HCT116 (cell line): ENCODE results near the gene CRYBA4. TPM values are rescaled to one million over a fixed set of nuclear protein-coding genes. Genes with fewer than 3 reads are reported as not detected.

Experiments
- ATAC-seq: fragments of 200-7000 bp; cut with Tn5 transposase; 2 replicates; pipeline ENCODE4 v1.9.1; 2020; ENCODE audit warnings: mild to moderate bottlenecking, moderate library complexity
- BruUV-seq: library from RNA; stranded (reverse); fragments of 400-500 nt; replicated peaks from 2 replicates; lab custom pipeline; 2021; lab: Mats Ljungman, UMichigan
- CTCF ChIA-PET: fragments of 300-600 bp; sonication (Branson Sonifier 250); formaldehyde crosslinking; loops from one replicate; lab custom pipeline; 2021; ENCODE audit warnings: antibody characterized with exemption; lab: Charles Lee
- POLR2A ChIA-PET: fragments of 300-600, 350-600 bp; sonication (Branson Sonifier 250); formaldehyde crosslinking; loops from one replicate; lab custom pipeline; 2021; ENCODE audit warnings: antibody characterized with exemption; lab: Charles Lee
- RAD21 ChIA-PET, 2 experiments: fragments of 300-600 bp; sonication (Branson Sonifier 250); formaldehyde crosslinking; loops; one replicate each; lab custom pipeline; 2023; ENCODE audit warnings: low total read pairs in 2 of 2; ENCODE audit not compliant: uncharacterized antibody in 2 of 2, unreplicated experiment in 2 of 2, low non-redundant PET in 1 of 2; lab: Charles Lee
- DNase-seq: peaks from one replicate; pipeline ENCODE4 v3.0.0-alpha.2; 2010; ENCODE audit warnings: low read depth, low spot score
- H2AFZ ChIP-seq: fragments of 200-600 bp; shearing (Covaris generic), sonication (generic); 2 replicates; pipeline ENCODE4 v1.6.1; 2017; ENCODE audit warnings: low read depth, mixed run types, mixed read lengths, antibody characterized with exemption, low read length; ENCODE audit not compliant: poor library complexity, severe bottlenecking
- H3K27ac ChIP-seq: 2 replicates; pipeline ENCODE4 v1.5.1; 2012; ENCODE audit warnings: low read depth, low read length
- H3K27me3 ChIP-seq: fragments of 200-600 bp; sonication (generic); 2 replicates; pipeline ENCODE4 v1.6.1; 2016; ENCODE audit warnings: mixed run types, low read length, mixed read lengths; ENCODE audit not compliant: insufficient read depth
- H3K36me3 ChIP-seq, 2 experiments: fragments of 200-500 bp in 1 of 2; fragments of 200-600 bp in 1 of 2; sonication (Bioruptor generic) in 1 of 2; sonication (generic) in 1 of 2; 2 replicates each; pipeline versions ENCODE4 v1.5.1 to v1.6.1; 2014 to 2016; ENCODE audit warnings: low read length in 2 of 2, inconsistent platforms in 1 of 2, mixed read lengths in 1 of 2, mixed run types in 1 of 2; ENCODE audit not compliant: insufficient read depth in 2 of 2, control insufficient read depth in 1 of 2
- H3K4me1 ChIP-seq, 2 experiments: fragments of 200-600 bp in 1 of 2; sonication (generic) in 1 of 2; 2 replicates each; pipeline versions ENCODE4 v1.5.1 to v1.6.1; 2012 to 2017; ENCODE audit warnings: low read length in 2 of 2, inconsistent platforms in 1 of 2, mild to moderate bottlenecking in 1 of 2, mixed read lengths in 1 of 2, mixed run types in 1 of 2, moderate library complexity in 1 of 2; ENCODE audit not compliant: insufficient read depth in 2 of 2, control insufficient read depth in 1 of 2
- H3K4me2 ChIP-seq: fragments of 200-600 bp; sonication (generic); 2 replicates; pipeline ENCODE4 v1.6.1; 2017; ENCODE audit warnings: mixed run types, low read length, mixed read lengths
- H3K4me3 ChIP-seq, 2 experiments: fragments of 200-600 bp in 1 of 2; sonication (generic) in 1 of 2; replicated peaks in 1 of 2; 2 replicates each; pipeline ENCODE4 v1.5.1; 2011 to 2016; ENCODE audit warnings: low read length in 2 of 2, control low read depth in 1 of 2, low read depth in 1 of 2, mild to moderate bottlenecking in 1 of 2, mixed read lengths in 1 of 2, mixed run types in 1 of 2
- H3K79me2 ChIP-seq: fragments of 200-600 bp; sonication (generic); 2 replicates; pipeline ENCODE4 v1.6.1; 2017; ENCODE audit warnings: mild to moderate bottlenecking, mixed run types, low read length, moderate library complexity, mixed read lengths; ENCODE audit not compliant: insufficient read depth
- H3K9ac ChIP-seq: fragments of 200-600 bp; sonication (generic); 2 replicates; pipeline ENCODE4 v1.6.1; 2016; ENCODE audit warnings: low read length, mixed read lengths
- H3K9me2 ChIP-seq: fragments of 200-600 bp; sonication (generic), shearing (Covaris generic); 2 replicates; pipeline ENCODE4 v1.6.1; 2017; ENCODE audit warnings: mixed run types, mild to moderate bottlenecking, moderate library complexity; ENCODE audit not compliant: insufficient read depth
- H3K9me3 ChIP-seq, 2 experiments: fragments of 200-500 bp in 1 of 2; fragments of 200-600 bp in 1 of 2; sonication (Bioruptor generic) in 1 of 2; sonication (generic) in 1 of 2; 2 replicates each; pipeline ENCODE4 v1.6.1; 2014 to 2017; ENCODE audit warnings: low read length in 2 of 2, mixed read lengths in 2 of 2, inconsistent platforms in 1 of 2, low read depth in 1 of 2, mild to moderate bottlenecking in 1 of 2, mixed run types in 1 of 2, moderate library complexity in 1 of 2; ENCODE audit not compliant: control insufficient read depth in 1 of 2, insufficient read depth in 1 of 2
- H4K20me1 ChIP-seq: fragments of 200-600 bp; sonication (generic), shearing (Covaris generic); 2 replicates; pipeline ENCODE4 v1.6.1; 2017; ENCODE audit warnings: mixed run types, mild to moderate bottlenecking, moderate library complexity; ENCODE audit not compliant: insufficient read depth
- CBX3 ChIP-seq: IDR thresholded peaks from 2 replicates; pipeline ENCODE4 v1.6.1; 2012; ENCODE audit warnings: low read depth
- EGR1 ChIP-seq: IDR thresholded peaks from 2 replicates; pipeline ENCODE4 v1.6.1; 2012; ENCODE audit warnings: low read depth
- EZH2 ChIP-seq: fragments of 200-600 bp; sonication (generic); IDR thresholded peaks from 2 replicates; pipeline ENCODE4 v1.6.1; 2017; ENCODE audit warnings: antibody characterized with exemption, mixed run types
- FOSL1 ChIP-seq: IDR thresholded peaks from 2 replicates; pipeline ENCODE4 v1.6.1; 2012; ENCODE audit warnings: low read depth
- POLR2A ChIP-seq: IDR thresholded peaks from 2 replicates; pipeline ENCODE4 v1.7.0; 2011; ENCODE audit warnings: borderline replicate concordance; ENCODE audit not compliant: insufficient read depth, insufficient read length; ENCODE audit errors: extremely low read depth
- POLR2AphosphoS5 ChIP-seq: IDR thresholded peaks from 2 replicates; pipeline ENCODE4 v1.6.1; 2011; ENCODE audit warnings: mild to moderate bottlenecking, low read depth, low read length, moderate library complexity
- REST ChIP-seq: IDR thresholded peaks from 2 replicates; pipeline ENCODE4 v1.6.1; 2012; ENCODE audit warnings: low read depth
- SIN3A ChIP-seq: IDR thresholded peaks from 2 replicates; pipeline ENCODE4 v1.6.1; 2012; ENCODE audit warnings: low read depth
- SRF ChIP-seq: IDR thresholded peaks from 2 replicates; pipeline ENCODE4 v1.6.1; 2012; ENCODE audit warnings: low read depth
- YY1 ChIP-seq: IDR thresholded peaks from 2 replicates; pipeline ENCODE4 v1.6.1; 2011; ENCODE audit warnings: low read length, low read depth, moderate library complexity, mild to moderate bottlenecking; ENCODE audit not compliant: insufficient replicate concordance; ENCODE audit errors: extremely low read depth
- ZFX ChIP-seq: fragments of 450-650 bp; IDR thresholded peaks from 2 replicates; pipeline ENCODE4 v1.6.1; 2017
- ZNF274 ChIP-seq: fragments of 200-500 bp; sonication (Bioruptor generic); IDR thresholded peaks from 2 replicates; pipeline ENCODE4 v1.6.1; 2014; ENCODE audit warnings: mild to moderate bottlenecking, low read depth, low read length, inconsistent platforms
- intact Hi-C: fragments of 100-400 bp; cut with micrococcal nuclease; formaldehyde crosslinking; loops from 2 replicates; pipeline ENCODE4 v1.10.0; 2022
- total RNA-seq: library from RNA; stranded (reverse); gene quantifications from one replicate; pipeline ENCODE4 v1.2.1, GENCODE V29; 2021; ENCODE audit not compliant: unreplicated experiment
- TF ChIP-seq, protein P1 (sequence below): IDR thresholded peaks from 2 replicates; pipeline ENCODE4 v1.6.1; 2011; ENCODE audit warnings: mild to moderate bottlenecking, low read length, moderate library complexity; ENCODE audit not compliant: insufficient replicate concordance; ENCODE audit errors: extremely low read depth
- TF ChIP-seq, protein P2 (sequence below), 3 experiments: fragments of 200-600 bp in 1 of 3; sonication (generic) in 1 of 3; IDR thresholded peaks in 2 of 3; conservative IDR thresholded peaks in 1 of 3; 2 replicates each; pipeline ENCODE4 v1.5.1; 2012 to 2017; ENCODE audit warnings: low read depth in 2 of 3, low read length in 2 of 3, antibody characterized with exemption in 1 of 3, borderline replicate concordance in 1 of 3, control low read depth in 1 of 3, mild to moderate bottlenecking in 1 of 3, mixed read lengths in 1 of 3, mixed run types in 1 of 3, moderate library complexity in 1 of 3; ENCODE audit not compliant: insufficient read depth in 1 of 3
- TF ChIP-seq, protein P3 (sequence below): IDR thresholded peaks from 2 replicates; pipeline ENCODE4 v1.6.1; 2012

CRYBA4 gene
- total RNA-seq, 1 experiment from 2014 or later: not detected

DNA sequence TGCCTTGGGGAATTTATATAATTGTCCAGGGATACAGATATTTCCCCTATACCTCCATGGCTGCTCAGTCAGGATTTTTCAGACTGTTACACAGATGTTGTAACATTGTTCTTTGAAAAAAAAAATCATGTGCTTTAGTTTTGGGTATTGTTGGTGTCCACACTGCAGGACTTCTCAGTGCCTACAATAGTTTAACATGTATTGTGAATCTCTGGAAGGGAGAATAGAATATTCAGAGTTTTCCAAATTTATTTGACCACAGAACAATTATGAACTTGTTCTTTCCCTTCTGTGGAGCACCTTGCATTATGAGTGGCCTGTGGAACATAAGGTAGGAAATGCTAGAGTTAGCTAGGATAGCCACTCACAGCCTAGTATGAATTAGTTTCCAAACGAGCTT is 14.5 kb downstream of the CRYBA4 start:
- Histone ChIP-seq H3K4me1 (no peaks in the 10 kb centered on the region), H3K9me2 (no peaks in the 10 kb centered on the region), H3K9me3 (no peaks in the 10 kb centered on the region), H2AFZ (no peak overlapping the region), H3K27ac (no peak overlapping the region), H3K4me3 (no peak overlapping the region), H4K20me1 (no peaks in the 10 kb centered on the region), H3K4me2 (no peak overlapping the region), H3K9ac (no peak overlapping the region), H3K79me2 (no peaks in the 10 kb centered on the region), H3K27me3 (0 out of 2 replicates have a peak, but pooled peaks cover 4% of the 10 kb centered on the region), H3K36me3 (no peaks in the 10 kb centered on the region)
- DNase-seq (no peak), ATAC-seq (no peak)
- ChIA-PET RAD21 (no interaction called here), POLR2A (no interaction called here), CTCF (no interaction called here)
- no TSS peak for BruUV-seq
- TF ChIP-seq POLR2A (no peak), REST (no peak), SIN3A (no peak), ZNF274 (no peak), FOSL1 (no peak), POLR2AphosphoS5 (no peak), ZFX (no peak), SRF (no peak), CBX3 (no peak), YY1 (no peak), EZH2 (no peak), EGR1 (no peak)
- TF ChIP-seq, protein P1, sequence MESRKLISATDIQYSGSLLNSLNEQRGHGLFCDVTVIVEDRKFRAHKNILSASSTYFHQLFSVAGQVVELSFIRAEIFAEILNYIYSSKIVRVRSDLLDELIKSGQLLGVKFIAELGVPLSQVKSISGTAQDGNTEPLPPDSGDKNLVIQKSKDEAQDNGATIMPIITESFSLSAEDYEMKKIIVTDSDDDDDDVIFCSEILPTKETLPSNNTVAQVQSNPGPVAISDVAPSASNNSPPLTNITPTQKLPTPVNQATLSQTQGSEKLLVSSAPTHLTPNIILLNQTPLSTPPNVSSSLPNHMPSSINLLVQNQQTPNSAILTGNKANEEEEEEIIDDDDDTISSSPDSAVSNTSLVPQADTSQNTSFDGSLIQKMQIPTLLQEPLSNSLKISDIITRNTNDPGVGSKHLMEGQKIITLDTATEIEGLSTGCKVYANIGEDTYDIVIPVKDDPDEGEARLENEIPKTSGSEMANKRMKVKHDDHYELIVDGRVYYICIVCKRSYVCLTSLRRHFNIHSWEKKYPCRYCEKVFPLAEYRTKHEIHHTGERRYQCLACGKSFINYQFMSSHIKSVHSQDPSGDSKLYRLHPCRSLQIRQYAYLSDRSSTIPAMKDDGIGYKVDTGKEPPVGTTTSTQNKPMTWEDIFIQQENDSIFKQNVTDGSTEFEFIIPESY: no peak
- TF ChIP-seq, protein P2, sequence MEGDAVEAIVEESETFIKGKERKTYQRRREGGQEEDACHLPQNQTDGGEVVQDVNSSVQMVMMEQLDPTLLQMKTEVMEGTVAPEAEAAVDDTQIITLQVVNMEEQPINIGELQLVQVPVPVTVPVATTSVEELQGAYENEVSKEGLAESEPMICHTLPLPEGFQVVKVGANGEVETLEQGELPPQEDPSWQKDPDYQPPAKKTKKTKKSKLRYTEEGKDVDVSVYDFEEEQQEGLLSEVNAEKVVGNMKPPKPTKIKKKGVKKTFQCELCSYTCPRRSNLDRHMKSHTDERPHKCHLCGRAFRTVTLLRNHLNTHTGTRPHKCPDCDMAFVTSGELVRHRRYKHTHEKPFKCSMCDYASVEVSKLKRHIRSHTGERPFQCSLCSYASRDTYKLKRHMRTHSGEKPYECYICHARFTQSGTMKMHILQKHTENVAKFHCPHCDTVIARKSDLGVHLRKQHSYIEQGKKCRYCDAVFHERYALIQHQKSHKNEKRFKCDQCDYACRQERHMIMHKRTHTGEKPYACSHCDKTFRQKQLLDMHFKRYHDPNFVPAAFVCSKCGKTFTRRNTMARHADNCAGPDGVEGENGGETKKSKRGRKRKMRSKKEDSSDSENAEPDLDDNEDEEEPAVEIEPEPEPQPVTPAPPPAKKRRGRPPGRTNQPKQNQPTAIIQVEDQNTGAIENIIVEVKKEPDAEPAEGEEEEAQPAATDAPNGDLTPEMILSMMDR (IDR thresholded peaks at IDR 0.05 in 2 of 3, conservative IDR thresholded peaks at IDR 0.05 in 1 of 3; ENCODE audit: borderline replicate concordance in 1 of 3, insufficient read depth in 1 of 3, low read depth in 2 of 3, low read length in 2 of 3): no peak
- TF ChIP-seq, protein P3, sequence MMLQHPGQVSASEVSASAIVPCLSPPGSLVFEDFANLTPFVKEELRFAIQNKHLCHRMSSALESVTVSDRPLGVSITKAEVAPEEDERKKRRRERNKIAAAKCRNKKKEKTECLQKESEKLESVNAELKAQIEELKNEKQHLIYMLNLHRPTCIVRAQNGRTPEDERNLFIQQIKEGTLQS: no peak
- intact Hi-C loops: no loop called here
